DMS153 (cell line): Measurements from ENCODE around the gene CEACAM7.
A peak's percentile ranks its signal among the peaks of the same experiment; 100 is the strongest.
"Not testable (repeated sequence)": the region's sequence is repeated elsewhere in the genome, so short reads cannot be mapped to it uniquely, and the experiment has no call there.

Source experiments
- DNase-seq: peaks from one replicate; lab custom pipeline; 2025; lab: John Stamatoyannopoulos, UW

Gene CEACAM7

GRCh38 chr19:41688098-41688497 lies at the start of gene CEACAM7:
CEACAM7 (minus strand) TSS chr19:41688270; CDS start chr19:41688165, 105 bp downstream.
- no peak for DNase-seq

- no peak for DNase-seq
These were observed 47.1 kb upstream of the CEACAM7 start for GRCh38 chr19:41735071-41735600.

- peak; percentile 99 for DNase-seq
These were observed 46.5 kb upstream of the CEACAM7 start for GRCh38 chr19:41734585-41734984.

- DNase-seq, result no peak
These were observed 46.1 kb upstream of the CEACAM7 start for GRCh38 chr19:41734156-41734555.

- DNase-seq, result no peak
These were observed 38.4 kb upstream of the CEACAM7 start for GRCh38 chr19:41726493-41726892.

- no peak for DNase-seq
These were observed 32.0 kb upstream of the CEACAM7 start for GRCh38 chr19:41720103-41720502.

GRCh38 chr19:41718761-41719160 lies 30.7 kb upstream of the CEACAM7 start:
- DNase-seq, result no peak

- no peak for DNase-seq
These were observed 26.5 kb upstream of the CEACAM7 start for GRCh38 chr19:41714598-41714997.

GRCh38 chr19:41711376-41712261 lies 23.5 kb upstream of the CEACAM7 start:
- DNase-seq, result no peak

GRCh38 chr19:41709951-41710645 lies 22.0 kb upstream of the CEACAM7 start:
- no peak for DNase-seq

- not testable (repeated sequence) for DNase-seq
These were observed 21.4 kb upstream of the CEACAM7 start for GRCh38 chr19:41709516-41709915.

- peak; percentile 87 for DNase-seq
These were observed 20.4 kb upstream of the CEACAM7 start, which contains the start of gene CEACAM5 for GRCh38 chr19:41708481-41708880. CEACAM5 (plus strand) TSS chr19:41708626; CDS start chr19:41708732, 106 bp downstream.

GRCh38 chr19:41707871-41708371 lies 19.9 kb upstream of the CEACAM7 start:
- no peak for DNase-seq

- peak; percentile 77 for DNase-seq
These were observed 19.4 kb upstream of the CEACAM7 start for GRCh38 chr19:41707502-41707812.

- peak; percentile 62 for DNase-seq
These were observed 18.9 kb upstream of the CEACAM7 start for GRCh38 chr19:41706741-41707501.

- DNase-seq, result no peak
These were observed 17.5 kb upstream of the CEACAM7 start for GRCh38 chr19:41705393-41706174.

- no peak for DNase-seq
These were observed 15.7 kb upstream of the CEACAM7 start for GRCh38 chr19:41703602-41704293.

GRCh38 chr19:41702171-41702651 lies 14.1 kb upstream of the CEACAM7 start:
- DNase-seq, result no peak

GRCh38 chr19:41701401-41702075 lies 13.5 kb upstream of the CEACAM7 start:
- peak; percentile 33 for DNase-seq
